Lung (tissue), 12 donors: Measurements from ENCODE around the gene KIFAP3. TPM values are rescaled to one million over a fixed set of nuclear protein-coding genes. Genes with fewer than 3 reads are reported as not detected.

ENCODE experiments used
- ATAC-seq: fragments of 200-7000 bp; cut with Tn5 transposase; one replicate; pipeline ENCODE4 v1.9.1; 2020; ENCODE audit warnings: moderate number of reproducible peaks; ENCODE audit not compliant: insufficient read depth, low FRiP score
- DNase-seq, 3 donors: peaks; one replicate each; pipeline ENCODE4 v3.0.0-alpha.2; 2013 to 2017
- H3K27ac ChIP-seq, 2 donors: one replicate each; pipeline ENCODE4 v1.5.1; 2013; ENCODE audit warnings: mild to moderate bottlenecking in 2 of 2, moderate library complexity in 2 of 2, control low read depth in 1 of 2, inconsistent platforms in 1 of 2, low read depth in 1 of 2, low read length in 1 of 2
- H3K27me3 ChIP-seq, 3 donors: one replicate each; pipeline ENCODE4 v1.5.1; 2013; ENCODE audit warnings: low read length in 2 of 3; ENCODE audit not compliant: control insufficient read depth in 3 of 3, insufficient read depth in 3 of 3
- H3K36me3 ChIP-seq, 4 donors: one replicate each; pipeline ENCODE4 v1.5.1; 2013; ENCODE audit warnings: low read length in 4 of 4, mild to moderate bottlenecking in 1 of 4, moderate library complexity in 1 of 4; ENCODE audit not compliant: control insufficient read depth in 4 of 4, insufficient read depth in 4 of 4
- H3K4me1 ChIP-seq, 5 donors: one replicate each; pipeline ENCODE4 v1.5.1; 2013; ENCODE audit warnings: low read length in 5 of 5, mild to moderate bottlenecking in 2 of 5, moderate library complexity in 1 of 5; ENCODE audit not compliant: control insufficient read depth in 5 of 5, insufficient read depth in 5 of 5
- H3K4me3 ChIP-seq: one replicate; pipeline ENCODE4 v1.5.1; 2013; ENCODE audit warnings: mild to moderate bottlenecking, control low read depth, moderate library complexity
- H3K9ac ChIP-seq, 2 donors: one replicate each; pipeline ENCODE4 v1.5.1; 2013; ENCODE audit warnings: low read length in 2 of 2, control low read depth in 1 of 2; ENCODE audit not compliant: insufficient read depth in 1 of 2
- H3K9me3 ChIP-seq, 4 donors: one replicate each; pipeline ENCODE4 v1.5.1; 2013; ENCODE audit warnings: low read length in 3 of 4, mild to moderate bottlenecking in 1 of 4, moderate library complexity in 1 of 4; ENCODE audit not compliant: control insufficient read depth in 4 of 4, insufficient read depth in 3 of 4
- CTCF ChIP-seq: IDR thresholded peaks from 2 replicates; pipeline ENCODE4 v1.5.1; 2012; ENCODE audit warnings: mild to moderate bottlenecking; ENCODE audit errors: control extremely low read depth, extremely low read depth
- WGBS, 2 donors: extraction: QIAGEN DNeasy Blood & Tissue Kit; methylation state at CpG; one replicate each; pipeline ENCODE4 v1.1.7; 2013; 5-methylcytosine and 5-hydroxymethylcytosine counted together
- polyA plus RNA-seq, 2 donors: library from polyadenylated mRNA; stranded (reverse); fragments of 200-250 nt; gene quantifications; one replicate each; pipeline ENCODE4 v1.2.1, GENCODE V29; 2013
- total RNA-seq, 2 donors: library from RNA; depleted of rRNA in 1 of 2; stranded (reverse); fragments of >200 nt in 1 of 2; gene quantifications; one replicate each; pipeline ENCODE4 v1.2.1, GENCODE V29; 2014 to 2021
- donor health status: control.
- donor health status: control.
- donor health status: Bipolar disorder and iron deficiency.
- donor health status: healthy.
- donor health status: DM: yes; HTN: yes; CAD: no.

KIFAP3 gene
- total and polyA plus RNA-seq, 4 donors = 11.5 to 48.4 (median 17.3) TPM

GRCh38 chr1:169893645-169894423, 180.7 kb downstream of the KIFAP3 start, which contains the start of gene SCYL3:
Gene SCYL3, minus strand, starts transcription at chr1:169893896. Its CDS starts 5,056 bp downstream, at chr1:169888840.
- Histone ChIP-seq H3K27ac (peak within 1 kb of the TSS; percentile 99 to 100), H3K4me3 (peak within 1 kb of the TSS; percentile 81), H3K36me3 (peaks cover 0 to 2% (median 0%) of the 10 kb centered on the region in 4 donors), H3K27me3 (peaks cover 0 to 3% (median 0%) of the 10 kb centered on the region in 3 donors), H3K9ac (peak within 1 kb of the TSS; percentile 83 to 98), H3K4me1 (peaks cover 5 to 23% (median 9%) of the 10 kb centered on the region in 5 donors), H3K9me3 (no peaks in the 10 kb centered on the region)
- peak; percentile 96 for ATAC-seq
- no peak for TF ChIP-seq CTCF
- 0 to 1% methylated on average over 37 to 52 of the region's 52 CpGs for WGBS, 2 donors
- peak; percentile 97 to 99 (median 99) for DNase-seq

GRCh38 chr1:169892927-169893644, 181.4 kb downstream of the KIFAP3 start:
- Histone ChIP-seq H3K4me3 (peak overlapping the region; percentile 81), H3K36me3 (peaks cover 0 to 6% (median under 1%) of the 10 kb centered on the region in 4 donors), H3K27ac (peak overlapping the region; percentile 99 to 100), H3K4me1 (peaks cover 5 to 23% (median 9%) of the 10 kb centered on the region in 5 donors), H3K9me3 (no peaks in the 10 kb centered on the region), H3K9ac (peak overlapping the region; percentile 83 to 92), H3K27me3 (peaks cover 0 to under 1% (median 0%) of the 10 kb centered on the region in 3 donors)
- WGBS, 2 donors = 1% methylated on average over 41 to 51 of the region's 51 CpGs
- no peak for TF ChIP-seq CTCF
- DNase-seq (peak; percentile 78 to 85 (median 80)), ATAC-seq (peak; percentile 2)

GRCh38 chr1:169892176-169892926, 182.1 kb downstream of the KIFAP3 start:
- Histone ChIP-seq H3K4me1 (peaks cover 5 to 23% (median 9%) of the 10 kb centered on the region in 5 donors), H3K36me3 (peaks cover 0 to 8% (median under 1%) of the 10 kb centered on the region in 4 donors), H3K4me3 (peak overlapping the region; percentile 81), H3K27me3 (no peaks in the 10 kb centered on the region), H3K9ac (peak overlapping the region; percentile 83 to 92), H3K27ac (peak overlapping the region; percentile 75 to 99), H3K9me3 (no peaks in the 10 kb centered on the region)
- 50 to 59% methylated on average over 8 of the region's 8 CpGs for WGBS, 2 donors
- ATAC-seq = no peak
- no peak for TF ChIP-seq CTCF
- DNase-seq = no peak
